Measurements from ENCODE around the gene ARRB1. TPM values are rescaled to one million over a fixed set of nuclear protein-coding genes. Genes with fewer than 3 reads are reported as not detected.
A peak's percentile ranks its signal among the peaks of the same experiment; 100 is the strongest.

The ARRB1 gene
- total RNA-seq, 1 experiment from 2014 or later: 90.1 TPM

DNA sequence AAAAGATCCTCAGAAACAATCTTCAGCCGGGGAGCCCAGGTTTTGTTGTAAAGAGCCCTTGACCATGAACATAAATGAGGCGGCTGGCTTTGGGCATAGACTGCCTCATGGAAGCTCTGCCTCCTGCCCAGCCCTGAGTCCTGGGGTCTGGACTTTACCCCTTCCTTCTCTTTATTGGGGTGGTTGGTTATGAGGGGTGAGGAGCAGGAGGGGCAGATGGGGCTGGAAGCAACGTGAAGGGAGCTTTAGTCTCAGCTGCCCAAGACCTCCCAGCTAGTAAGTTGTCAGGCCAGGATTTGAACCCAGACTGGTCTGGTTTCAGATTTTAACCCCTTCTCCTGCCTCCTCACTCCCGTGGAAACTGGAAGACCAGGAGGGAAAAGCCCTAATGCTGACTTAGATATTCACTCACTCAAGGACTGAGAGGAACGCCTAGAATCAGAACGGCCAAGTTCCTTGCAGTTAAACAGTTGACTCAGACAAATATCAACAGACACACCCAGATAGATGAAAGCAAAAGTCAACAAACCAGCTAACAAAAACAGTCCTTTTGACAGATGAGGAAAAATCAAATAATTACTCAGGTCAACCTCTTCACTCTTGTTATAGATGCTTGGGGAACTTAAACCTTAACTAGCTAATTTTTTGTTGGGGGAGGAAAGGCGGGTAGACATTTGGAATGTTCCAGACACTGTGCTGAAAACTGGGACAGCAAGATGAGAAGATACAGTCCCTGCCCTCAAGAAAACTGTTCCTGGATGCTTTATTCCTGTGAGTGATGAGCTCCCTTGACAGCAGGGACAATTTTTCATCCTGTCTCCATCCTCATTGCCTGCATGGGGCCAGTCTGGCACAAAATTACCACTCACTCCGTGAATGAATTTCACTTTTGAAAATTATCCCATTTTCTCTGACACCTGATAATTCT is 20.8 kb upstream of the ARRB1 start:
- Mint-ChIP-seq H3K4me3 (no peak overlapping the region), H3K4me1 (peaks cover 11% of the 10 kb centered on the region; the same call in 1 of the 2 replicates)

DNA sequence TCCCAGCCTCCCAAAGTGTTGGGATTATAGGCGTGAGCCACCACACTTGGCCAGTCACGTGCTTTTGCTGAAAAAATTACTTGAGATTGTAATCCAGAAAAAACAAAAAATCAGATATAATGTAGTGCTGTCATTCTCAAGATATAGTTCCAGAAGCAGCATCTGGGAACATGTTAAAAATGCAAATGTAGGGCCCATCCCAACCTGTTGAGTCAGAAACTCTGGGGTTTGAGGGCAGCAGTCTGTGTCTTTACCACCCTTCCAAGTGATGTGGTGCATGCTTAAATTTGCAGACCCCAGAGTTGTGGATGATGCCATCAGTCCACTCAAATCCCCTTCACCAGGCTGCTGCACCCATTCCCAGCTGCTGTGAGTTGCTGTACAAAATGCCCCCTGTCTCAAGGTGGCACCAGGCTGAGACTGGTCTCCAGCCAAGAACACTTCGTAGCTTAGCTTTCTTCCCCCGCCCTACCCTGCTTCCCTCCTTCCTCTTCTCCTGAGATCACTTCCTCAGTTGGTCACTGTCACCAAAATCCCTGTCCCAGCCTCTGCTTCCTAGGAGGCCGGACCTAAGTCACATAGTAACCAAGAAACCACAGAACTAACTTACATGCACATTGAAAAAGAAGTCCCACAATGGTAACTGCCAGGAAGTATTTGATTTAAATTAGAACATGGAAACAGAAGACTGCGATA is 18.2 kb upstream of the ARRB1 start:
- Mint-ChIP-seq H3K36me3 (no peaks in the 10 kb centered on the region), H3K27ac (no peak overlapping the region), H3K4me1 (peaks cover 3% of the 10 kb centered on the region; the same call in 1 of the 2 replicates), H3K4me3 (no peak overlapping the region), H3K27me3 (ENCODE audit: low read depth) (peaks cover 2% of the 10 kb centered on the region; the same call in 1 of the 2 replicates), H3K9me3 (no peaks in the 10 kb centered on the region)
- CTCF ChIA-PET: no interaction called here
- POLR2A ChIA-PET: no interaction called here
- no peak for DNase-seq (ENCODE audit: low spot score)
- no peak for ATAC-seq
- TF ChIP-seq SOX15 (CRISPR knock-in tag; IDR thresholded peaks at IDR 0.05): no peak
- TF ChIP-seq, protein P1, sequence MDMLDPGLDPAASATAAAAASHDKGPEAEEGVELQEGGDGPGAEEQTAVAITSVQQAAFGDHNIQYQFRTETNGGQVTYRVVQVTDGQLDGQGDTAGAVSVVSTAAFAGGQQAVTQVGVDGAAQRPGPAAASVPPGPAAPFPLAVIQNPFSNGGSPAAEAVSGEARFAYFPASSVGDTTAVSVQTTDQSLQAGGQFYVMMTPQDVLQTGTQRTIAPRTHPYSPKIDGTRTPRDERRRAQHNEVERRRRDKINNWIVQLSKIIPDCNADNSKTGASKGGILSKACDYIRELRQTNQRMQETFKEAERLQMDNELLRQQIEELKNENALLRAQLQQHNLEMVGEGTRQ (CRISPR knock-in tag; IDR thresholded peaks at IDR 0.05): no peak
- TF ChIP-seq, protein P2, sequence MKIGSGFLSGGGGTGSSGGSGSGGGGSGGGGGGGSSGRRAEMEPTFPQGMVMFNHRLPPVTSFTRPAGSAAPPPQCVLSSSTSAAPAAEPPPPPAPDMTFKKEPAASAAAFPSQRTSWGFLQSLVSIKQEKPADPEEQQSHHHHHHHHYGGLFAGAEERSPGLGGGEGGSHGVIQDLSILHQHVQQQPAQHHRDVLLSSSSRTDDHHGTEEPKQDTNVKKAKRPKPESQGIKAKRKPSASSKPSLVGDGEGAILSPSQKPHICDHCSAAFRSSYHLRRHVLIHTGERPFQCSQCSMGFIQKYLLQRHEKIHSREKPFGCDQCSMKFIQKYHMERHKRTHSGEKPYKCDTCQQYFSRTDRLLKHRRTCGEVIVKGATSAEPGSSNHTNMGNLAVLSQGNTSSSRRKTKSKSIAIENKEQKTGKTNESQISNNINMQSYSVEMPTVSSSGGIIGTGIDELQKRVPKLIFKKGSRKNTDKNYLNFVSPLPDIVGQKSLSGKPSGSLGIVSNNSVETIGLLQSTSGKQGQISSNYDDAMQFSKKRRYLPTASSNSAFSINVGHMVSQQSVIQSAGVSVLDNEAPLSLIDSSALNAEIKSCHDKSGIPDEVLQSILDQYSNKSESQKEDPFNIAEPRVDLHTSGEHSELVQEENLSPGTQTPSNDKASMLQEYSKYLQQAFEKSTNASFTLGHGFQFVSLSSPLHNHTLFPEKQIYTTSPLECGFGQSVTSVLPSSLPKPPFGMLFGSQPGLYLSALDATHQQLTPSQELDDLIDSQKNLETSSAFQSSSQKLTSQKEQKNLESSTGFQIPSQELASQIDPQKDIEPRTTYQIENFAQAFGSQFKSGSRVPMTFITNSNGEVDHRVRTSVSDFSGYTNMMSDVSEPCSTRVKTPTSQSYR (CRISPR knock-in tag; IDR thresholded peaks at IDR 0.05): no peak
- TF ChIP-seq, protein P3, sequence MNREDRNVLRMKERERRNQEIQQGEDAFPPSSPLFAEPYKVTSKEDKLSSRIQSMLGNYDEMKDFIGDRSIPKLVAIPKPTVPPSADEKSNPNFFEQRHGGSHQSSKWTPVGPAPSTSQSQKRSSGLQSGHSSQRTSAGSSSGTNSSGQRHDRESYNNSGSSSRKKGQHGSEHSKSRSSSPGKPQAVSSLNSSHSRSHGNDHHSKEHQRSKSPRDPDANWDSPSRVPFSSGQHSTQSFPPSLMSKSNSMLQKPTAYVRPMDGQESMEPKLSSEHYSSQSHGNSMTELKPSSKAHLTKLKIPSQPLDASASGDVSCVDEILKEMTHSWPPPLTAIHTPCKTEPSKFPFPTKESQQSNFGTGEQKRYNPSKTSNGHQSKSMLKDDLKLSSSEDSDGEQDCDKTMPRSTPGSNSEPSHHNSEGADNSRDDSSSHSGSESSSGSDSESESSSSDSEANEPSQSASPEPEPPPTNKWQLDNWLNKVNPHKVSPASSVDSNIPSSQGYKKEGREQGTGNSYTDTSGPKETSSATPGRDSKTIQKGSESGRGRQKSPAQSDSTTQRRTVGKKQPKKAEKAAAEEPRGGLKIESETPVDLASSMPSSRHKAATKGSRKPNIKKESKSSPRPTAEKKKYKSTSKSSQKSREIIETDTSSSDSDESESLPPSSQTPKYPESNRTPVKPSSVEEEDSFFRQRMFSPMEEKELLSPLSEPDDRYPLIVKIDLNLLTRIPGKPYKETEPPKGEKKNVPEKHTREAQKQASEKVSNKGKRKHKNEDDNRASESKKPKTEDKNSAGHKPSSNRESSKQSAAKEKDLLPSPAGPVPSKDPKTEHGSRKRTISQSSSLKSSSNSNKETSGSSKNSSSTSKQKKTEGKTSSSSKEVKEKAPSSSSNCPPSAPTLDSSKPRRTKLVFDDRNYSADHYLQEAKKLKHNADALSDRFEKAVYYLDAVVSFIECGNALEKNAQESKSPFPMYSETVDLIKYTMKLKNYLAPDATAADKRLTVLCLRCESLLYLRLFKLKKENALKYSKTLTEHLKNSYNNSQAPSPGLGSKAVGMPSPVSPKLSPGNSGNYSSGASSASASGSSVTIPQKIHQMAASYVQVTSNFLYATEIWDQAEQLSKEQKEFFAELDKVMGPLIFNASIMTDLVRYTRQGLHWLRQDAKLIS (CRISPR knock-in tag; IDR thresholded peaks at IDR 0.05; ENCODE audit: borderline replicate concordance): no peak
- TF ChIP-seq ELF4 (CRISPR knock-in tag; IDR thresholded peaks at IDR 0.05; ENCODE audit: low read depth): no peak
- TF ChIP-seq, protein P4, sequence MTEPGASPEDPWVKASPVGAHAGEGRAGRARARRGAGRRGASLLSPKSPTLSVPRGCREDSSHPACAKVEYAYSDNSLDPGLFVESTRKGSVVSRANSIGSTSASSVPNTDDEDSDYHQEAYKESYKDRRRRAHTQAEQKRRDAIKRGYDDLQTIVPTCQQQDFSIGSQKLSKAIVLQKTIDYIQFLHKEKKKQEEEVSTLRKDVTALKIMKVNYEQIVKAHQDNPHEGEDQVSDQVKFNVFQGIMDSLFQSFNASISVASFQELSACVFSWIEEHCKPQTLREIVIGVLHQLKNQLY (CRISPR knock-in tag; IDR thresholded peaks at IDR 0.05): no peak
- no peak for TF ChIP-seq NR3C1 (CRISPR knock-in tag; conservative IDR thresholded peaks at IDR 0.05; ENCODE audit: low read depth)
- TF ChIP-seq FOXK1 (CRISPR knock-in tag; IDR thresholded peaks at IDR 0.05): no peak
- no peak for TF ChIP-seq CREM (CRISPR knock-in tag; IDR thresholded peaks at IDR 0.05)
- TF ChIP-seq, protein P5, sequence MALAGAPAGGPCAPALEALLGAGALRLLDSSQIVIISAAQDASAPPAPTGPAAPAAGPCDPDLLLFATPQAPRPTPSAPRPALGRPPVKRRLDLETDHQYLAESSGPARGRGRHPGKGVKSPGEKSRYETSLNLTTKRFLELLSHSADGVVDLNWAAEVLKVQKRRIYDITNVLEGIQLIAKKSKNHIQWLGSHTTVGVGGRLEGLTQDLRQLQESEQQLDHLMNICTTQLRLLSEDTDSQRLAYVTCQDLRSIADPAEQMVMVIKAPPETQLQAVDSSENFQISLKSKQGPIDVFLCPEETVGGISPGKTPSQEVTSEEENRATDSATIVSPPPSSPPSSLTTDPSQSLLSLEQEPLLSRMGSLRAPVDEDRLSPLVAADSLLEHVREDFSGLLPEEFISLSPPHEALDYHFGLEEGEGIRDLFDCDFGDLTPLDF (CRISPR knock-in tag; IDR thresholded peaks at IDR 0.05): no peak
- TF ChIP-seq, protein P6, sequence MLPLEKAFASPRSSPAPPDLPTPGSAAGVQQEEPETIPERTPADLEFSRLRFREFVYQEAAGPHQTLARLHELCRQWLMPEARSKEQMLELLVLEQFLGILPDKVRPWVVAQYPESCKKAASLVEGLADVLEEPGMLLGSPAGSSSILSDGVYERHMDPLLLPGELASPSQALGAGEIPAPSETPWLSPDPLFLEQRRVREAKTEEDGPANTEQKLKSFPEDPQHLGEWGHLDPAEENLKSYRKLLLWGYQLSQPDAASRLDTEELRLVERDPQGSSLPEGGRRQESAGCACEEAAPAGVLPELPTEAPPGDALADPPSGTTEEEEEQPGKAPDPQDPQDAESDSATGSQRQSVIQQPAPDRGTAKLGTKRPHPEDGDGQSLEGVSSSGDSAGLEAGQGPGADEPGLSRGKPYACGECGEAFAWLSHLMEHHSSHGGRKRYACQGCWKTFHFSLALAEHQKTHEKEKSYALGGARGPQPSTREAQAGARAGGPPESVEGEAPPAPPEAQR (CRISPR knock-in tag; IDR thresholded peaks at IDR 0.05): no peak
- no peak for TF ChIP-seq CBFB (CRISPR knock-in tag; IDR thresholded peaks at IDR 0.05; ENCODE audit: low read depth)
- TF ChIP-seq, protein P7, sequence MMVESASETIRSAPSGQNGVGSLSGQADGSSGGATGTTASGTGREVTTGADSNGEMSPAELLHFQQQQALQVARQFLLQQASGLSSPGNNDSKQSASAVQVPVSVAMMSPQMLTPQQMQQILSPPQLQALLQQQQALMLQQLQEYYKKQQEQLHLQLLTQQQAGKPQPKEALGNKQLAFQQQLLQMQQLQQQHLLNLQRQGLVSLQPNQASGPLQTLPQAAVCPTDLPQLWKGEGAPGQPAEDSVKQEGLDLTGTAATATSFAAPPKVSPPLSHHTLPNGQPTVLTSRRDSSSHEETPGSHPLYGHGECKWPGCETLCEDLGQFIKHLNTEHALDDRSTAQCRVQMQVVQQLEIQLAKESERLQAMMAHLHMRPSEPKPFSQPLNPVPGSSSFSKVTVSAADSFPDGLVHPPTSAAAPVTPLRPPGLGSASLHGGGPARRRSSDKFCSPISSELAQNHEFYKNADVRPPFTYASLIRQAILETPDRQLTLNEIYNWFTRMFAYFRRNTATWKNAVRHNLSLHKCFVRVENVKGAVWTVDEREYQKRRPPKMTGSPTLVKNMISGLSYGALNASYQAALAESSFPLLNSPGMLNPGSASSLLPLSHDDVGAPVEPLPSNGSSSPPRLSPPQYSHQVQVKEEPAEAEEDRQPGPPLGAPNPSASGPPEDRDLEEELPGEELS (CRISPR knock-in tag; IDR thresholded peaks at IDR 0.05): no peak
- no peak for TF ChIP-seq TCF7 (CRISPR knock-in tag; IDR thresholded peaks at IDR 0.05; ENCODE audit: low read depth)

More for the DNA sequence above, 20.8 kb upstream of the ARRB1 start:
- H3K9me3 Mint-ChIP-seq: no peaks in the 10 kb centered on the region
- ChIA-PET POLR2A (no interaction called here), CTCF (interaction anchor here (1.7 to 1.9 kb wide), 2 partner anchors 13 to 32 kb away, joined by 6 to 7 read pairs; no protein-coding TSS in a partner anchor)
- H3K27me3 Mint-ChIP-seq (ENCODE audit: low read depth): no peaks in the 10 kb centered on the region
- no peak for ATAC-seq
- no peak for DNase-seq (ENCODE audit: low spot score)
- no peaks in the 10 kb centered on the region for H3K36me3 Mint-ChIP-seq
- H3K27ac Mint-ChIP-seq: no peak overlapping the region
- TF ChIP-seq ZNF396 (CRISPR knock-in tag; IDR thresholded peaks at IDR 0.05; ENCODE audit: borderline replicate concordance) (no peak), GABPB1 (CRISPR knock-in tag; IDR thresholded peaks at IDR 0.05) (0 out of 2 replicates have a peak, but pooled peaks have one; percentile 46)
